GM08714 (cell line): ENCODE data around the gene BRCC3.

Source experiments
- H3K4me3 ChIP-seq: fragments of 200-500 bp; sonication (Bioruptor generic); 2 replicates; pipeline ENCODE4 v1.5.1; 2014; ENCODE audit warnings: mild to moderate bottlenecking, low read length, inconsistent platforms
- ZNF274 ChIP-seq: IDR thresholded peaks from 2 replicates; pipeline ENCODE4 v1.6.1; 2012; ENCODE audit warnings: mild to moderate bottlenecking, low read depth, low read length

BRCC3 gene

DNA sequence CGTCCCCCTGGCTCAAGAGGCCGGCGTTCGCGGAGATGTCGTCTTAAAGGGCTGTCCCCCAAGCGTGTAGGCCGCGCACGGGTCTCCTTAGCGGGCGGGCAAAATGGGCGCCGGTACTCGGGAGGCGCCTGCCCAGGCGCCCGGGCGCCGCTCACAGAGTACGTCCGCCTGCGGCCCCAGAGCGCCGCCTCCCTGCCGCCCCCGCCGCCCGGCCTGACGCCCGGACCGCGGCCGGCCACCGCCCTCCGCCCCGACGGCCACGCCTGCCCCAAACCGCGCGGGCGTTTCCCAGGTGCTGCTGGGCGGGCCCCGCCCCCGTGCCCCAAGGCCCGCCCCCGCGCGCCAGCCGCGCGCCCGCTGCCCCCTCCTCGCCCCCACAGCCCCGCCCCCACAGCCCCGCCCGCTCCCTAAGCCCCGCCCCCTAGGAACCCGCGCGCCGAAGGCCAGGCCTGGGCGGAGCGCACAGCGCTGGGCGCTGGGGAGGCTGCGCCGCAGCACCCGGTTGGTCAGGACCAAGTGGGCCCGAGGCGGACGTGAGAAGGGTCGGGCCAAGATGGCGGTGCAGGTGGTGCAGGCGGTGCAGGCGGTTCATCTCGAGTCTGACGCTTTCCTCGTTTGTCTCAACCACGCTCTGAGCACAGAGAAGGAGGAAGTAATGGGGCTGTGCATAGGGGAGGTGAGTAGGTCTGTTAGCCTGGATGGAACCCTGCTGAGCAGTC, at the start of gene BRCC3, which contains the start of the genes CMC4 and MTCP1:
BRCC3 (plus strand) TSS at position 534 of the 719 bp plus-strand sequence; CDS start at position 554, 20 bp downstream.
CMC4 (minus strand) TSS at position 162 of the 719 bp plus-strand sequence. CDS start 7,113 bp downstream, outside the sequence.
MTCP1 (minus strand) TSS at position 162 of the 719 bp plus-strand sequence. CDS start 5,126 bp downstream, outside the sequence.
- TF ChIP-seq ZNF274: no peak
- peak within 1 kb of the TSS; percentile 91 for H3K4me3 ChIP-seq

DNA sequence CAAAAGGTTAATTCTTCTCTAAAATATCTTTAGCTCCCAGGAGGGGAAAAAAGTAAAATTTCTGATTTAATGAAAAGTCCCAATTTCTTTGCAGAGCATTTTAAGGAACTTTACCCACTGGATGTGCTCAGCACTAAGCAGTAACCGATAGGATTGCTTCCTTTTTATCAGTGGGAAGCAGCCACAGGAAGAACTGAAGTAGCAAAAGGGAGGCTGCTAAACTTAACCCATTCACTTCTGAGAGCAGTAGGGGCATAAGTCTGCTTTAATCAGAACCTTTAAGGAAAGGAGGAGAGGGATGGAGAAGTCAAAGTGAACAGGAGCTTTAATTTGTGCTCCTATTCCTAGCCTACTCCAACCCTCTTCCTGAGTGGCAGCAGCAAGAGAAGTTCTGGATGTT, 48.7 kb upstream of the BRCC3 start, which contains the start of gene F8:
F8 (minus strand) TSS at position 139 of the 400 bp plus-strand sequence. CDS start 171 bp downstream, outside the sequence.
- no peak for TF ChIP-seq ZNF274
- H3K4me3 ChIP-seq: no peak within 1 kb of the TSS

DNA sequence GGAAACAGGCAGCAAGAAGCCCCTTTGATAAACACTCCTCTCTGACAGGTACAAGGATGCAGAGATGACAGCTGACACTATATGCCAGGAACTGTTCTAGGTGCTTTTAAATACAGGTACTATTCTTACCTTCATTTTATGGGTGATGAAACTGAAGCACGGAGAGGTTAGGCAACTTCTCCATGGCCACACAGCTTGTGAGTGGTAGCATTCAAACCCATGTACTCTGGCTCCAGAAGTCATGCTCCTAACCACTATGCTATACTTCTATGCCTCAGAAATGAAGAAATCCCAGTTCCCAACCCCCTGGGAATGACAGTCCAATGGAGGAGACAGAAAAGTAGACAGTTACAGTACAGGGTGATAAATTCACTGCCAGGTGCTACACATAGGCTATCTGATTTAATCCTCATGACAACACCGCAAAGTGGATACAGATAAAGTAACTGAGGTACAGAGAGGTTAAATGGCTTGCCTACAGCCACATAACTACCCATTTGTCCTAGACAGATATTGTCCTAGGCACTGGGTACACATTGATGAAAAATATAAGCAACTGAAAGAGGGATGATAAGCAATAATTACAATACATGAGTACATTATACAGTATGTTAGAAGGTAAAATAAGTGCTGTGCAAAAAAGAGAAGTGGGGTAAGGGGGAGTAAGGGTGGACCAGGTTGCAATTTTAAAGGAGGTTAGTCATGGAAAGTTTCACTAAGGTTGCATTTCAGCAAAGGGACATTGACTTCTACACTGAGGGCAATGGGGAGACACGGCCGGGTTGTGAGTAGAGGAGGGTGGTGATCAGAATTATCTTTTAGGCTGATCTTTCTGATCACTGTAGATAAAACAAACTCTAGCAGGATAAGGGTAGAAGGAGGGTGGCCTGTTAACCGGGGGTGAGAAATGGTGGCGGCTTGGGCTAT, 47.1 kb upstream of the BRCC3 start:
- no peak for TF ChIP-seq ZNF274
- no peak overlapping the region for H3K4me3 ChIP-seq

DNA sequence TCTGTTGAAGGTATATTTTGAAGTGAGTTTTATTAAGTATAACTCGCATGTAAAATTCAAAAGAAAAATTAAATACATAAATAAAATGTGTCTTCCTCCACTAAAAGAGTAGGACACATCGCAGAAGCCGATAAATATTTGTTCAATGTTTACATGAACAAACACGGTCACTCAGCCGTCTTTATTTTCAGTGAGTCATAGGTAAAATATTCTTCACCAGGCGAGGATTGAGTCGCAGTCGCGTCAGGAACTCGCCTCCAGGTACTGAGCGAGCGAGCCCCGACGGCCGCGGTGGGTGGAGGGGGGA, 44.9 kb upstream of the BRCC3 start:
- no peak for TF ChIP-seq ZNF274

DNA sequence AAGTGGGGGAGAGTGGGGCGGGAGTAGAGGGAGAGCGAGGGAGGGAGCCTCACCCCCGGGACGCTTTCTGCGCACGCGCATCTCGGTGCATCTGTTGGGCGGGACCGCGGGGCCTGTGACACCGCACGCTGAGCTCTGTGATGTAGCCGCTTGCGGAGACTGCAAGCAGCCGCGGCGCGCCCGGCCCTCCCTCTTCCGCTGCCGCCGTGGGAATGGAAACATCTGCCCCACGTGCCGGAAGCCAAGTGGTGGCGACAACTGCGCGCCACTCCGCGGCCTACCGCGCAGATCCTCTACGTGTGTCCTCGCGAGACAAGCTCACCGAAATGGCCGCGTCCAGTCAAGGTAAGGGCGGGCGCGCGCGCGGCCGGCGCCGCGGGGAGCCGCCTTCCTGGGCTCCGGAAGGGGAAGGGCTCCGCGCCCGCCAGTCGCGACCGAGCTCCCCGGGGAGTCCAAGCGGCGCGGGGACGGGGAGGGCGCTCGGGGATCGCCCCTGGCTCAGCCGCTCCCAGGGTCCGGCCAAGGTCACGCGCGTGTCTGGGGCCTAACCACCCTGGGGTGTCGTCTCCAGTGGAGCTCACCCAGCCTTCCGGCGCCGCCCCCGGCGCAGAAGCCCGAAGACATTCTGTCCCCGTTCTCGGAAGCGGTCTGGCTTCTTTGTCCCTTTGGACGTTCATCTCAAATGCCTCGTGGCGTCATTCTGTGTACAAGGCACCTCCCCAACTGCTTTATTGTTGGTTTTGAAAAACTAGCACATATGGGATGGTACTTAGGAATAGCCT, 44.4 kb upstream of the BRCC3 start, which contains the start of gene FUNDC2:
FUNDC2 (plus strand) TSS at position 118 of the 782 bp plus-strand sequence; CDS start at position 213, 95 bp downstream.
- no peak for TF ChIP-seq ZNF274
- peak within 1 kb of the TSS; percentile 85 for H3K4me3 ChIP-seq

More for the DNA sequence above, 44.9 kb upstream of the BRCC3 start:
- peak overlapping the region; percentile 69; the same call in 1 of the 2 replicates for H3K4me3 ChIP-seq

DNA sequence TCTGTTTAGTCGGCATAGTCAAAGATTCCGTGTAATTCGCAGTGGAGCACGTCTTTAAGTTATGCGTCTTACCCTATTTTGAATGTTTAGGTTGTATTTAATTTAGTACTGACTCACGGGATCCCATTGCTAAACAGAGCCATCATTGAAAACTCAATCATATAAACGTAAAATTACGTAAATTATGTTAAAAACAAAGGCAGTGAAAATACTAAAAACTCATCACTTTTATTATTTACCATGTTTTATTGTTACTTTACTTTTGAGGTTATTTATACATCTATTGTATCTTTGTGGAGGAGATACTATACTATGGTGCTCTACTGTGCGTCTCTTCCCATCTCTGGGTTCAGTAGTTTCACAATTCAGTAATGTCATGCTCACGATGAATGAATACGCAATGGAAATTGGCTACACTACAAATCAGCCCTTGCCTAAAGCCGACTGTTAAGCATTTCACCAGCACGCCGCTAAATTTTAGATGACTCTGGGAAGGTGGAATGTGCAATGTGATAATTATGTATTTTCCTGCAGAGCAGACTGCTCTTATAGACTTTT, 43.7 kb upstream of the BRCC3 start:
- TF ChIP-seq ZNF274: no peak
- peak overlapping the region; percentile 85 for H3K4me3 ChIP-seq

DNA sequence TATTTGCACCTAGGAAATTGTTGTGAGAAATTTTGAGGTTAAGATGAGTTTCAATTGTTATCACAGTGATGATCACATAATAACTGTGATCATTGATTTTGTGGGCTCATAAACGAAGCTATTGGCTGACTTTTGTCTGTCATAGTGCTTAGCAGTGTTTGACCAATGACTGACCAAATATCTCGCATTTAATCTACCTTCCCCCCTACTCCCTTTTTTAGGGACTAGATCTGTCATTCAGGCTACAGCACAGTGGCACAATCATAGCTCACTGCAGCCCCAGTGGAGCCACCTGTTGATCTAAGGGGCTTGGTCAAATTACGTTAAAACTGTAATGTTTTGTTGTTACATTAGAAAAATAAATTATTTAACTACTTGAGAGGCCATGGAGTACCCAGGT, 43.2 kb upstream of the BRCC3 start:
- TF ChIP-seq ZNF274: no peak
- H3K4me3 ChIP-seq: peak overlapping the region; percentile 85

DNA sequence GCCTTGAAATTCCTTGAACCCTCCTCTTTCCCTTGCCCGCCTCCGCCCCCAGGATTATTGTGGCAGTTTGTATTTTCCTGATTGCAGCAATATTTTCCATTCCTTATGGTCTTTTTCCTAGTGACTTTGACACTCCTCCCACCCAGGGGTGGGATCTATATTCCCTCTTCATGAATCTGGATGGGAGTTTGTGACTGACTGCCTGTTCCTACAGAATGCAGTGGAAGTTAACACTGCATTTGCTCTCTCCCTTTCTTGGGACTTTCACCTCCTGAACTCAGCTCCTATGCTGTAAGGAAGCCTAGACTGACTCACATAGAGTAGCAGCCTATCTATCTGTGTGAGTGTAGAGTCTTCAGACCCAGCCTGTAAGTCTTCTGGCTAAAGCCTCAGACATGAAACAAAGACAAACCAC, 42.4 kb upstream of the BRCC3 start:
- TF ChIP-seq ZNF274: no peak
- H3K4me3 ChIP-seq: peak overlapping the region; percentile 18; the same call in 1 of the 2 replicates

DNA sequence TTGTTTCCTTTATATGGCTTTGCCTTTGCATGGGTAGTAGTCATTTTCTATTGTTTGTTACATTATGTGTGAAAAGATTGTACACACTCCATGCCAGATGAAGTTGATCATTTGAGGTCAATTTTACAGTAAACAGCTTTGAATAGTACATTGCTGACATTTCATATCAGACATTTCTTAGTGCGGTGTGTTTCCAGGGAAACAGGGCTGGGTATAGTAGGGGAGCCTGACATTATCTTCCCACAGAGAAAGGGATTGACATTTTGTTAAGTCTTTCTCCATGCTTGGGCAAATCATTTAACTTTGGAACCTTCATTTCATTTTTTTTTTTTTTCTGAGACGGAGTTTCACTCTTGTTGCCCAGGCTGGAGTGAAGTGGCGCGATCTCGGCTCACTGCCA, 39.7 kb upstream of the BRCC3 start:
- TF ChIP-seq ZNF274: no peak
- H3K4me3 ChIP-seq: no peak overlapping the region

DNA sequence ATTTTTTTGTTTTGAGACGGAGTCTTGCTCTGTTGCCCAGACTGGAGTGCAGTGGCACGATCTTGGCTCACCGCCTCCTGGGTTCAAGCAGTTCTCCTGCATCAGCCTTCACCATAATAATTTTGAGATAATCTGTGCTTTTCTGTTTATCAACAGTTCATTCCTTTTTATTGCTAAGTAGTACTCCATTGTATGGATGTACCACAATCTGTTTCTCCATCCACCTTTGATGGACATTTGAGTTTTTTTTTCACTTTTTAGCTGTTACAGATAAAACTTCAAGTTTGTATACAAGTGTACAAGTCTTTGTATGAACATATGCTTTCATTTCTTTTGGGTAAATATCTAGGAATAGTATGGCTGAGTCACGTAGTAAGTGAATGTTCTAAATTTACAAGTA, 35.6 kb upstream of the BRCC3 start:
- no peak for TF ChIP-seq ZNF274
- no peak overlapping the region for H3K4me3 ChIP-seq

DNA sequence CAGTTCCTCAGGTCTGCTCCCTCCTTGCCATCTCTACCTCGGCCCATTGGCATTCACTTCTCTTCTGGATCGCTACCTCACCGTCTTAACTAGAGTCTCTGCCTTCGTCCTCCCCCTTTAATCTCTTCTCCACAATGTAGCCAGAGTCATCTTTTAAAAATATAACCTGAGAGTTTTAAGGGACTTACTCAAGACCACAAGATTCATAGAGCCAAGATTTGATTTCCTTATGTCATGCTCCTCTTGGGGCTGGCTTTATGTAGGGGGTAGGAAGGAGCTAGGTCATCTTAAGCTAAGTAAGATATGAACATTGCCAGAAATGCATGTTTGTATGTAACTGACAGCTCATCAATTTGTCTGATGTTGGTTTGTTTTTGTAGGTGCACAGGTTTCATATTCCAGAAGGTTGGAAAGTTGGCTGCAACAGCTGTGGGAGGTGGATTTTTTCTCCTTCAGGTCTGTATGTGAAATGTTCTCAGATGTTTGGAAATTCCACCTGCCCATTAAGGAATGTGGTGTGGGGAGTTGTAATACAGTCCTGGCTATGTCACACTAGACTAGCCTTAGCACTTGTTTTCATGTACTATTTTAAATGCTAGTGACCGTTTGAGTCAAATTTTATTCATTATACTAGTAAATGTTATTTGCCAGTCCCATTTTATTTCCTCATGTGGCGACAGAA, 25.0 kb upstream of the BRCC3 start:
- TF ChIP-seq ZNF274: no peak
- H3K4me3 ChIP-seq: no peak overlapping the region

DNA sequence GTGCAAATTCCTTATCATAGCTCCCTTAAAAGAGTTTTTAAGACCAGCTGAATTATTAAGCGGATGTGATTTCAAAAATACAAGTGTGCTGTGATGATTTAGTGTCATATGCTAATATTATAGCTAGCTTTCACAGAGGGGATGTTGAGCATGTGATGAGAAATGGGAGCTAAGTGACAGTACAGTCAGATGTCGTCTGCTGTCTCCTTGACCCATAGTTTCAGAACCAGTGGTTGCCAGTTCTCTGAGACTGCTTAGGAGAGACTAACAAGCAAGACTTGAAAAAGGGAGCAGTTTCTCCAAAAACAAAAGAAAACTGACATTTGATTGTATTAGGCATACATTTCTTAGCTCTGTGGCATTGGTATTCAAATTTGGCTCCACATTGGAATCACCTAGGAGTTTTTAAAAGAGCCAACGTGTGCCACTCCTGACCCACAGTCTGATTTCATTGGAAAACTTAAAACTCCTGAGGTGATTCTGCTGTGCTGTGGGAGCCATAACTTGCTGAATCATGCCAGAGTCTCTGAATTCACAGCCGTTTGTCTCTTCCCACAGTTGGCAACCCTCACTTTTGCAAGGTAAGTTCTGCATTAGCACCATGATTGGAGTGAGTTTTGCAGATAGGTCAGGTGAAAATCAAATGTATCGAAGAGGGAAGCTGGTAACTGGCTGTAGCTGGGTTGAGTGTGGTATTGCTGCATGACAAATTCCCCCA, 24.3 kb upstream of the BRCC3 start:
- TF ChIP-seq ZNF274: no peak

More for the DNA sequence above, 24.3 kb upstream of the BRCC3 start:
- no peak overlapping the region for H3K4me3 ChIP-seq
